Measurements from ENCODE around the gene POU3F1.

DNA sequence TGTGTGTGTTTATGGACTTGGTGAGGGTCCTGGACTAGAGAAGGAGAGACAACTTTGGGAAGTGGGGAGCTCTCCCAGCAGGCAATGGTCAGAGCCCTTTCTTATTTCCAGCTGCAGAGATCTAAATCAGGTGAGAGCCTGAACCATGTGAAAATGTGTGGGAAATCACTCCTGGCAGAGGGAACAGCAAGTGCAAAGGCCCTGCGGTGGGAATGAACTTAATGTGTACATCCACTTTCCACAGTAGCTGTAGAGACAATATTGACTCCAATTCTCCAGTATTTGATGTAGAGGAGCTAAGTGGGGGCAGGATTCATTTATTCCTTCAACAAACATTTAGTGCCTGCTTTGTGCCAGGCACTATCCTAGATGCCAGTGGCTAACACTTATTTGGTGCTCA, 14.7 kb upstream of the POU3F1 start:
- TF ChIP-seq ZNF626 (tag by site-specific recombination; IDR thresholded peaks at IDR 0.05) (no peak), ZNF138 (tag by site-specific recombination; IDR thresholded peaks at IDR 0.05; ENCODE audit: borderline replicate concordance) (no peak), ZBTB21 (tag by site-specific recombination; IDR thresholded peaks at IDR 0.05) (no peak), ZNF184 (tag by site-specific recombination; IDR thresholded peaks at IDR 0.05) (no peak), WT1 (tag by site-specific recombination; IDR thresholded peaks at IDR 0.05) (no peak), ZNF510 (tag by site-specific recombination; IDR thresholded peaks at IDR 0.05; ENCODE audit: insufficient replicate concordance) (no peak), ZNF341 (tag by site-specific recombination; IDR thresholded peaks at IDR 0.05; ENCODE audit: low read depth) (no peak)
- TF ChIP-seq, protein P1, sequence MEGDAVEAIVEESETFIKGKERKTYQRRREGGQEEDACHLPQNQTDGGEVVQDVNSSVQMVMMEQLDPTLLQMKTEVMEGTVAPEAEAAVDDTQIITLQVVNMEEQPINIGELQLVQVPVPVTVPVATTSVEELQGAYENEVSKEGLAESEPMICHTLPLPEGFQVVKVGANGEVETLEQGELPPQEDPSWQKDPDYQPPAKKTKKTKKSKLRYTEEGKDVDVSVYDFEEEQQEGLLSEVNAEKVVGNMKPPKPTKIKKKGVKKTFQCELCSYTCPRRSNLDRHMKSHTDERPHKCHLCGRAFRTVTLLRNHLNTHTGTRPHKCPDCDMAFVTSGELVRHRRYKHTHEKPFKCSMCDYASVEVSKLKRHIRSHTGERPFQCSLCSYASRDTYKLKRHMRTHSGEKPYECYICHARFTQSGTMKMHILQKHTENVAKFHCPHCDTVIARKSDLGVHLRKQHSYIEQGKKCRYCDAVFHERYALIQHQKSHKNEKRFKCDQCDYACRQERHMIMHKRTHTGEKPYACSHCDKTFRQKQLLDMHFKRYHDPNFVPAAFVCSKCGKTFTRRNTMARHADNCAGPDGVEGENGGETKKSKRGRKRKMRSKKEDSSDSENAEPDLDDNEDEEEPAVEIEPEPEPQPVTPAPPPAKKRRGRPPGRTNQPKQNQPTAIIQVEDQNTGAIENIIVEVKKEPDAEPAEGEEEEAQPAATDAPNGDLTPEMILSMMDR (tag by site-specific recombination; IDR thresholded peaks at IDR 0.05), result no peak
- TF ChIP-seq, protein P2, sequence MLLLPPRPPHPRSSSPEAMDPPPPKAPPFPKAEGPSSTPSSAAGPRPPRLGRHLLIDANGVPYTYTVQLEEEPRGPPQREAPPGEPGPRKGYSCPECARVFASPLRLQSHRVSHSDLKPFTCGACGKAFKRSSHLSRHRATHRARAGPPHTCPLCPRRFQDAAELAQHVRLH (tag by site-specific recombination; IDR thresholded peaks at IDR 0.05), result no peak
